Adrenal gland (tissue), 5 donors: ENCODE results near the gene CISD1.

Experiments
- CTCF ChIP-seq, 6 experiments: fragments of 450-650 bp in 4 of 6; fragments of 200-600 bp in 2 of 6; sonication (generic) in 1 of 6; IDR thresholded peaks; 1 replicate in 5 of 6; 2 replicates in 1 of 6; pipeline versions ENCODE4 v1.5.1 to v1.8.0; 2016 to 2021; ENCODE audit warnings: antibody characterized with exemption in 6 of 6, mild to moderate bottlenecking in 2 of 6, moderate library complexity in 1 of 6
- POLR2A ChIP-seq, 2 donors: fragments of 450-650 bp; IDR thresholded peaks; one replicate each; pipeline ENCODE4 v1.6.1; 2017; ENCODE audit warnings: antibody characterized with exemption in 2 of 2, mild to moderate bottlenecking in 2 of 2, moderate library complexity in 1 of 2
- donor health status: DM: no; HTN: no; CAD: no.

- TF ChIP-seq CTCF (IDR thresholded peaks at IDR 0.05) (no peak), POLR2A (IDR thresholded peaks at IDR 0.05) (no peak)
These were observed 38.7 kb downstream of the CISD1 start for GRCh38 chr10:58307676-58308075.
